HG02642 (cell line): Measurements from ENCODE around the gene TUBGCP3.

Experiments
- ATAC-seq: cut with Tn5 transposase; IDR thresholded peaks from one replicate; pipeline ENCODE4 v1.9.1; 2021; ENCODE audit warnings: mild to moderate bottlenecking; ENCODE audit not compliant: unreplicated experiment, poor library complexity

TUBGCP3 gene

GRCh38 chr13:112532837-112533745, 54.9 kb downstream of the TUBGCP3 start:
- ATAC-seq = no peak

GRCh38 chr13:112531263-112531794, 56.6 kb downstream of the TUBGCP3 start:
- no peak for ATAC-seq

- ATAC-seq = no peak
These were observed 57.1 kb downstream of the TUBGCP3 start for GRCh38 chr13:112530861-112531260.

GRCh38 chr13:112529216-112529615, 58.7 kb downstream of the TUBGCP3 start:
- no peak for ATAC-seq

- ATAC-seq = no peak
These were observed 61.7 kb downstream of the TUBGCP3 start for GRCh38 chr13:112526146-112526853.

GRCh38 chr13:112525356-112525945, 62.5 kb downstream of the TUBGCP3 start:
- ATAC-seq = no peak

- no peak for ATAC-seq
These were observed 65.4 kb downstream of the TUBGCP3 start for GRCh38 chr13:112522578-112522977.

- ATAC-seq = no peak
These were observed 66.8 kb downstream of the TUBGCP3 start for GRCh38 chr13:112521073-112521685.

- no peak for ATAC-seq
These were observed 68.4 kb downstream of the TUBGCP3 start for GRCh38 chr13:112519517-112520060.

- no peak for ATAC-seq
These were observed 71.7 kb downstream of the TUBGCP3 start for GRCh38 chr13:112516218-112516617.

- ATAC-seq = no peak
These were observed 74.2 kb downstream of the TUBGCP3 start for GRCh38 chr13:112513761-112514160.

GRCh38 chr13:112510987-112511685, 76.8 kb downstream of the TUBGCP3 start:
- ATAC-seq = no peak

GRCh38 chr13:112510002-112510780, 77.8 kb downstream of the TUBGCP3 start:
- no peak for ATAC-seq

- ATAC-seq = no peak
These were observed 78.8 kb downstream of the TUBGCP3 start for GRCh38 chr13:112509190-112509589.

GRCh38 chr13:112506046-112506445, 81.9 kb downstream of the TUBGCP3 start:
- ATAC-seq = no peak

GRCh38 chr13:112496166-112496565, 91.8 kb downstream of the TUBGCP3 start:
- no peak for ATAC-seq

GRCh38 chr13:112495465-112495864, 92.5 kb downstream of the TUBGCP3 start:
- no peak for ATAC-seq

- no peak for ATAC-seq
These were observed 98.8 kb downstream of the TUBGCP3 start for GRCh38 chr13:112489199-112489598.
